ENCODE data around the gene COPS2.
A peak's percentile ranks its signal among the peaks of the same experiment; 100 is the strongest.

Gene COPS2

GRCh38 chr15:49196856-49197255 lies 41.5 kb upstream of the COPS2 start:
- no peak overlapping the region for H3K27ac ChIP-seq (replicated peaks)
- H3K27me3 ChIP-seq (ENCODE audit: insufficient read depth, poor library complexity, severe bottlenecking), result no peaks in the 10 kb centered on the region
- no peak overlapping the region for H3K4me3 ChIP-seq (replicated peaks; ENCODE audit: insufficient read depth, low read length)
- DNase-seq (ENCODE audit: low read depth in 1 of 2, low spot score in 1 of 2), result no peak
- no peak for TF ChIP-seq GABPA (IDR thresholded peaks at IDR 0.05; ENCODE audit: low read depth)
- no peak for TF ChIP-seq REST (IDR thresholded peaks at IDR 0.05; ENCODE audit: insufficient replicate concordance, low read depth)
- no peak for TF ChIP-seq SPI1 (IDR thresholded peaks at IDR 0.05; ENCODE audit: borderline replicate concordance, low read depth)
- no peak for TF ChIP-seq CTCF (IDR thresholded peaks at IDR 0.05; ENCODE audit: insufficient read depth, low read length)
- TF ChIP-seq POLR2AphosphoS5 (IDR thresholded peaks at IDR 0.05; ENCODE audit: low read depth), result no peak

- TF ChIP-seq GABPA (IDR thresholded peaks at IDR 0.05; ENCODE audit: low read depth), result no peak
- TF ChIP-seq CTCF (IDR thresholded peaks at IDR 0.05; ENCODE audit: insufficient read depth, low read length), result no peak
- no peak for TF ChIP-seq POLR2AphosphoS5 (IDR thresholded peaks at IDR 0.05; ENCODE audit: low read depth)
- no peak for TF ChIP-seq SPI1 (IDR thresholded peaks at IDR 0.05; ENCODE audit: borderline replicate concordance, low read depth)
- no peak for TF ChIP-seq REST (IDR thresholded peaks at IDR 0.05; ENCODE audit: insufficient replicate concordance, low read depth)
- H3K27ac ChIP-seq (replicated peaks), result no peak overlapping the region
- no peaks in the 10 kb centered on the region for H3K27me3 ChIP-seq (ENCODE audit: insufficient read depth, poor library complexity, severe bottlenecking)
- H3K4me3 ChIP-seq (replicated peaks; ENCODE audit: insufficient read depth, low read length), result no peak overlapping the region
- DNase-seq (ENCODE audit: low read depth in 1 of 2, low spot score in 1 of 2), result no peak
Measured at GRCh38 chr15:49191892-49192291, 36.5 kb upstream of the COPS2 start.

GRCh38 chr15:49190586-49190985 lies 35.2 kb upstream of the COPS2 start:
- Histone ChIP-seq H3K27me3 (ENCODE audit: insufficient read depth, poor library complexity, severe bottlenecking) (no peaks in the 10 kb centered on the region), H3K27ac (replicated peaks) (no peak overlapping the region; the same call in 1 of the 2 replicates), H3K4me3 (replicated peaks; ENCODE audit: insufficient read depth, low read length) (no peak overlapping the region)
- DNase-seq (ENCODE audit: low read depth in 1 of 2, low spot score in 1 of 2), result peak; percentile 8 to 66
- TF ChIP-seq POLR2AphosphoS5 (IDR thresholded peaks at IDR 0.05; ENCODE audit: low read depth) (no peak), SPI1 (IDR thresholded peaks at IDR 0.05; ENCODE audit: borderline replicate concordance, low read depth) (peak; percentile 68; the same call in 1 of the 2 replicates), REST (IDR thresholded peaks at IDR 0.05; ENCODE audit: insufficient replicate concordance, low read depth) (no peak), GABPA (IDR thresholded peaks at IDR 0.05; ENCODE audit: low read depth) (no peak), CTCF (IDR thresholded peaks at IDR 0.05; ENCODE audit: insufficient read depth, low read length) (no peak)
